SU-DHL-6 (cell line): Measurements from ENCODE around the gene BMP2K.

Experiments used
- EZH2phosphoT487 ChIP-seq: fragments of 200-600 bp; sonication (generic), shearing (Covaris generic); conservative IDR thresholded peaks from 2 replicates; pipeline ENCODE4 v1.6.1; 2018; ENCODE audit warnings: mild to moderate bottlenecking, antibody characterized with exemption, low read length, moderate library complexity, mixed read lengths
- TF ChIP-seq, protein P1 (sequence below): fragments of 200-600 bp; sonication (generic); IDR thresholded peaks from one replicate; pipeline ENCODE4 v1.5.1; 2017; ENCODE audit warnings: antibody characterized with exemption, mild to moderate bottlenecking, low read length, moderate library complexity; ENCODE audit not compliant: insufficient read depth, poor library complexity, severe bottlenecking

DNA sequence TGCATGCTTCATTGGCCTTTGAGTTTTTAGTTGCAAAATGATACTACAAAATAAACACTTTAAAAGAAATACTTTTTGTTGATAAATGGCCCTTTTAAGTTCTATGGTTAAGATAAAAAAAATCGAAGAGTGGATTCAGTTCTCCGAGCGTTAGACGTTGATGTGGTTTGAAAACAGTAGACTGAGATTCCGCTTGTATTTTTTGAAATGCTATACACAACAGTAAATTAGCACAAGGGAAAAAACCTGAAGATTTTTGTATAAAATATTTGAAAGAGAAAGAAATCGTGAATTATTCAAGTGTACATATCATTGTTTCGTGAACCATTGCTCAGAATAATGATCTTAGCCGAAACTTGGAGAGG lies 1.4 kb downstream of the BMP2K start:
- TF ChIP-seq, protein P1, sequence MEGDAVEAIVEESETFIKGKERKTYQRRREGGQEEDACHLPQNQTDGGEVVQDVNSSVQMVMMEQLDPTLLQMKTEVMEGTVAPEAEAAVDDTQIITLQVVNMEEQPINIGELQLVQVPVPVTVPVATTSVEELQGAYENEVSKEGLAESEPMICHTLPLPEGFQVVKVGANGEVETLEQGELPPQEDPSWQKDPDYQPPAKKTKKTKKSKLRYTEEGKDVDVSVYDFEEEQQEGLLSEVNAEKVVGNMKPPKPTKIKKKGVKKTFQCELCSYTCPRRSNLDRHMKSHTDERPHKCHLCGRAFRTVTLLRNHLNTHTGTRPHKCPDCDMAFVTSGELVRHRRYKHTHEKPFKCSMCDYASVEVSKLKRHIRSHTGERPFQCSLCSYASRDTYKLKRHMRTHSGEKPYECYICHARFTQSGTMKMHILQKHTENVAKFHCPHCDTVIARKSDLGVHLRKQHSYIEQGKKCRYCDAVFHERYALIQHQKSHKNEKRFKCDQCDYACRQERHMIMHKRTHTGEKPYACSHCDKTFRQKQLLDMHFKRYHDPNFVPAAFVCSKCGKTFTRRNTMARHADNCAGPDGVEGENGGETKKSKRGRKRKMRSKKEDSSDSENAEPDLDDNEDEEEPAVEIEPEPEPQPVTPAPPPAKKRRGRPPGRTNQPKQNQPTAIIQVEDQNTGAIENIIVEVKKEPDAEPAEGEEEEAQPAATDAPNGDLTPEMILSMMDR = no peak
- no peak for TF ChIP-seq EZH2phosphoT487
